GM12864 (cell line): Measurements from ENCODE around the gene SGCA.

ENCODE experiments used
- DNase-seq: peaks from one replicate; pipeline ENCODE4 v3.0.0-alpha.2; 2011; ENCODE audit warnings: low read depth
- H3K4me3 ChIP-seq: 2 replicates; pipeline ENCODE4 v1.5.1; 2011; ENCODE audit warnings: mild to moderate bottlenecking, low read depth, low read length, control low read depth
- TF ChIP-seq, protein P1 (sequence below): IDR thresholded peaks from 2 replicates; pipeline ENCODE4 v1.5.1; 2011; ENCODE audit warnings: low read depth, mild to moderate bottlenecking, moderate library complexity, low read length, control low read depth, inconsistent platforms; ENCODE audit errors: missing control alignments

SGCA gene

DNA sequence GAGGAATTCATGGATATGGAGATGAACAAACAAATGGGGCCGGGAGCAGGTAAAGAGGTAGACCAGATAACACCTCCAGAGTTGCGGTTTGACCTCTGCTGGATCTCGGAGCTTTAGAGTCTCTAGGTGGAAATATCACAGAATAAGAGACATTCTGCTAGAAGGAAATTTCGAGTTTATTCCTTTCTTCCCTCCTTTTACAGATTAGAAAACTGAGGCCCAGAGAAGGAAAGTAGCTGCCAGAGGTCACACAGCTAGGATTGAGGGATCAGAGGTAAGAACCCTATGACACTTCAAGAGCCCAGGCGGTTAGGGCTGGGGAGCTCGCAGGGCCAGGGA is 43.3 kb downstream of the SGCA start:
- DNase-seq, result no peak
- TF ChIP-seq, protein P1, sequence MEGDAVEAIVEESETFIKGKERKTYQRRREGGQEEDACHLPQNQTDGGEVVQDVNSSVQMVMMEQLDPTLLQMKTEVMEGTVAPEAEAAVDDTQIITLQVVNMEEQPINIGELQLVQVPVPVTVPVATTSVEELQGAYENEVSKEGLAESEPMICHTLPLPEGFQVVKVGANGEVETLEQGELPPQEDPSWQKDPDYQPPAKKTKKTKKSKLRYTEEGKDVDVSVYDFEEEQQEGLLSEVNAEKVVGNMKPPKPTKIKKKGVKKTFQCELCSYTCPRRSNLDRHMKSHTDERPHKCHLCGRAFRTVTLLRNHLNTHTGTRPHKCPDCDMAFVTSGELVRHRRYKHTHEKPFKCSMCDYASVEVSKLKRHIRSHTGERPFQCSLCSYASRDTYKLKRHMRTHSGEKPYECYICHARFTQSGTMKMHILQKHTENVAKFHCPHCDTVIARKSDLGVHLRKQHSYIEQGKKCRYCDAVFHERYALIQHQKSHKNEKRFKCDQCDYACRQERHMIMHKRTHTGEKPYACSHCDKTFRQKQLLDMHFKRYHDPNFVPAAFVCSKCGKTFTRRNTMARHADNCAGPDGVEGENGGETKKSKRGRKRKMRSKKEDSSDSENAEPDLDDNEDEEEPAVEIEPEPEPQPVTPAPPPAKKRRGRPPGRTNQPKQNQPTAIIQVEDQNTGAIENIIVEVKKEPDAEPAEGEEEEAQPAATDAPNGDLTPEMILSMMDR, result no peak
- H3K4me3 ChIP-seq, result no peak overlapping the region

GRCh38 chr17:50209472-50210239 is 43.9 kb downstream of the SGCA start:
- no peak for DNase-seq
- H3K4me3 ChIP-seq, result no peak overlapping the region
- TF ChIP-seq, protein P1, result no peak

- DNase-seq, result no peak
- TF ChIP-seq, protein P1, result no peak
- H3K4me3 ChIP-seq, result no peak overlapping the region
Observed at GRCh38 chr17:50210240-50211225, 44.7 kb downstream of the SGCA start.

GRCh38 chr17:50211249-50212120 is 45.7 kb downstream of the SGCA start:
- H3K4me3 ChIP-seq, result no peak overlapping the region
- no peak for DNase-seq
- TF ChIP-seq, protein P1, result no peak

GRCh38 chr17:50212121-50212843 is 46.5 kb downstream of the SGCA start:
- no peak overlapping the region for H3K4me3 ChIP-seq
- DNase-seq, result no peak
- TF ChIP-seq, protein P1, result no peak
